Osteocyte (in vitro differentiated cells): ENCODE data around the gene ANKRD53. TPM values are rescaled to one million over a fixed set of nuclear protein-coding genes. Genes with fewer than 3 reads are reported as not detected.

Source experiments
- DNase-seq: peaks from one replicate; pipeline ENCODE4 v3.0.0; 2021; ENCODE audit warnings: mixed read lengths; ENCODE audit not compliant: unreplicated experiment; ENCODE audit errors: extremely low spot score
- H3K27ac Mint-ChIP-seq: one replicate; pipeline ENCODE4 v1.8.0; 2021; ENCODE audit warnings: mild to moderate bottlenecking, mixed read lengths; ENCODE audit not compliant: unreplicated experiment
- H3K27me3 Mint-ChIP-seq: one replicate; pipeline ENCODE4 v1.8.0; 2021; ENCODE audit warnings: mixed read lengths; ENCODE audit not compliant: unreplicated experiment
- H3K36me3 Mint-ChIP-seq: one replicate; pipeline ENCODE4 v1.8.0; 2021; ENCODE audit warnings: mixed read lengths; ENCODE audit not compliant: unreplicated experiment
- H3K4me1 Mint-ChIP-seq: one replicate; pipeline ENCODE4 v1.8.0; 2021; ENCODE audit warnings: mixed read lengths; ENCODE audit not compliant: unreplicated experiment
- H3K4me3 Mint-ChIP-seq: one replicate; pipeline ENCODE4 v1.8.0; 2021; ENCODE audit warnings: mild to moderate bottlenecking, moderate library complexity, mixed read lengths; ENCODE audit not compliant: unreplicated experiment
- H3K9me3 Mint-ChIP-seq: one replicate; pipeline ENCODE4 v1.8.0; 2021; ENCODE audit warnings: mixed read lengths; ENCODE audit not compliant: unreplicated experiment
- total RNA-seq: library from RNA; stranded (reverse); gene quantifications from 2 replicates; pipeline ENCODE4 v1.2.1, GENCODE V29; 2021
- TF ChIP-seq, protein P1 (sequence below): fragments of 200-600 bp; sonication (generic); IDR thresholded peaks from 2 replicates; pipeline ENCODE4 v1.5.0; 2021; ENCODE audit warnings: antibody characterized with exemption, mild to moderate bottlenecking, moderate library complexity

Gene ANKRD53
- total RNA-seq, 1 donor from 2014 or later: 2.7 TPM

DNA sequence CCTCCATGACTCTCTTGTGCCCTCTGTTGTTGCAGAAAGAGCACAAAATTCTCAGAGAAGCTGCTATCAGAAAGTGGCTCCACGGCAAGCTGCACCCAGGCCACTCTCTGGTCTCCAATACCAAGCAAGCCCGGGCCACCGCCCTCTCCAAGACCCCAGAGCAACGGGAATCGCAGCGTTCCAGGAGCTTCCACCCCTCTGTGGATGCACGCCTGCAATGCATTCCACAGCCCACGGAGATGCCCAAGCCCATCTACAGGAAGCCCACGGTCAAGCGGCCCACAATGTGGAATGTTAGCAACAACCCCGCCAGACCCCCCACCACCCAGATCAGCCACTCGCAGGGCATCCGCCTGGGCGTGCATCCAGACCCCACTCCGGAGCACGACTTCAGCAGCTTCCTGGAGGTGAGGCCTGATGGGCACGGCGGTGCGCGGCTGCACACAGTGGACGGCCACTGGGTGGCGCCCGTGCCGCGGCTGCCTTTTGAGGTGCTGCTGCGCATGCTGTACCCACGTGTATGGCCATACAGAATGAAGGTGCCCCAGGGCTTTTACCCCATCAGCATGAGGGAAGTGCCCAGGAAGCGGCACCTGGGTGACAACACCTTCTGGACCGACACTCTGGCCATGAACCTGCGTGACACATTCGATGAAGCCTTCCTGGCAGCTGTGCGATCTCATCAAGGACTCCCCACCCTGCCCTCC lies 6.3 kb downstream of the ANKRD53 start:
- Mint-ChIP-seq H3K27ac (no peak overlapping the region), H3K9me3 (no peaks in the 10 kb centered on the region), H3K4me3 (no peak overlapping the region), H3K27me3 (no peaks in the 10 kb centered on the region), H3K4me1 (no peaks in the 10 kb centered on the region), H3K36me3 (peaks cover 30% of the 10 kb centered on the region)
- TF ChIP-seq, protein P1, sequence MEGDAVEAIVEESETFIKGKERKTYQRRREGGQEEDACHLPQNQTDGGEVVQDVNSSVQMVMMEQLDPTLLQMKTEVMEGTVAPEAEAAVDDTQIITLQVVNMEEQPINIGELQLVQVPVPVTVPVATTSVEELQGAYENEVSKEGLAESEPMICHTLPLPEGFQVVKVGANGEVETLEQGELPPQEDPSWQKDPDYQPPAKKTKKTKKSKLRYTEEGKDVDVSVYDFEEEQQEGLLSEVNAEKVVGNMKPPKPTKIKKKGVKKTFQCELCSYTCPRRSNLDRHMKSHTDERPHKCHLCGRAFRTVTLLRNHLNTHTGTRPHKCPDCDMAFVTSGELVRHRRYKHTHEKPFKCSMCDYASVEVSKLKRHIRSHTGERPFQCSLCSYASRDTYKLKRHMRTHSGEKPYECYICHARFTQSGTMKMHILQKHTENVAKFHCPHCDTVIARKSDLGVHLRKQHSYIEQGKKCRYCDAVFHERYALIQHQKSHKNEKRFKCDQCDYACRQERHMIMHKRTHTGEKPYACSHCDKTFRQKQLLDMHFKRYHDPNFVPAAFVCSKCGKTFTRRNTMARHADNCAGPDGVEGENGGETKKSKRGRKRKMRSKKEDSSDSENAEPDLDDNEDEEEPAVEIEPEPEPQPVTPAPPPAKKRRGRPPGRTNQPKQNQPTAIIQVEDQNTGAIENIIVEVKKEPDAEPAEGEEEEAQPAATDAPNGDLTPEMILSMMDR: peak; percentile 64
- DNase-seq: peak; percentile 85

DNA sequence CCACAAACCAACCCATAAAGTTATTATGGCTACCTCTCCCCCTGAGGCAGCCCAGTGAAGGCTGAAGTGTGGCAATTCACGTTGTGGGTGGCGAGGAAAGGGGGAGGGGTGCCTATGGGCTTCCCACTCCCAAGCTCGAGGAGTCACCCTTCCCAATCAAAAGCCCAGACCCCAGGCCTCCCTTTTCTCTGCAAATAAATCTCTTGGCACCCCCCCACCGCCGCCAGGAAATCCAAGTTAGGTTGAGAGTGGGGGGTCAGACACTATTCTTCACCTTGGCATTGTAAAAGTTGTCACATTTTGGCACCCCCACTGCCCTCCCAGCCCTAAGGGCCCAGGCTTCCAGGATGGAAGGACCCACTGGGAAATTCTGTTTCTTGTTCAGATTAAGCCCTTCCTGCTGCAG lies 6.9 kb downstream of the ANKRD53 start:
- no peaks in the 10 kb centered on the region for H3K4me1 Mint-ChIP-seq
- DNase-seq: peak; percentile 76
- no peaks in the 10 kb centered on the region for H3K9me3 Mint-ChIP-seq
- no peaks in the 10 kb centered on the region for H3K27me3 Mint-ChIP-seq
- no peak overlapping the region for H3K27ac Mint-ChIP-seq
- H3K4me3 Mint-ChIP-seq: no peak overlapping the region
- peaks cover 30% of the 10 kb centered on the region for H3K36me3 Mint-ChIP-seq
- TF ChIP-seq, protein P1: no peak

DNA sequence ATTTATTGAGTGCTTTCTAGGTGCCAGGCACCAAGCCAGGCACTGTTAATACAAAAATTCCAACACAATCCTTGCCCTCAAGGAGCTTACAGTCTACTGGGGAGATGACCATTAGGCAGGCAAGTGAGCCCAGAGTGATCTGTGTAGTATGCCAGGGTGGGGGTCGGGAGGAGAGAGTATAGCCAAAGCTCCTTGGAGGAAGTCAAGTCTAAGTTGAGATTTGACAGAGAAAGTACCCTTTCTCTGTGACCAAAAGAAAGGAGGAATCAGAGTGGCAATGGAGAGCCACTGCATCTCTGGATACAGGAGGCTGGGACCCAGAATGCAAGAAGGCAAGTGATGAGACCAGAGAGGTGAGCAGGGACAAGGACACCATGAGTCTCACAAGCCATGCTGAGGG lies 7.5 kb downstream of the ANKRD53 start:
- H3K9me3 Mint-ChIP-seq: no peaks in the 10 kb centered on the region
- peaks cover 30% of the 10 kb centered on the region for H3K36me3 Mint-ChIP-seq
- peak; percentile 56 for DNase-seq
- TF ChIP-seq, protein P1: no peak
- H3K27me3 Mint-ChIP-seq: no peaks in the 10 kb centered on the region
- H3K4me1 Mint-ChIP-seq: no peaks in the 10 kb centered on the region
- H3K4me3 Mint-ChIP-seq: no peak overlapping the region
- no peak overlapping the region for H3K27ac Mint-ChIP-seq

DNA sequence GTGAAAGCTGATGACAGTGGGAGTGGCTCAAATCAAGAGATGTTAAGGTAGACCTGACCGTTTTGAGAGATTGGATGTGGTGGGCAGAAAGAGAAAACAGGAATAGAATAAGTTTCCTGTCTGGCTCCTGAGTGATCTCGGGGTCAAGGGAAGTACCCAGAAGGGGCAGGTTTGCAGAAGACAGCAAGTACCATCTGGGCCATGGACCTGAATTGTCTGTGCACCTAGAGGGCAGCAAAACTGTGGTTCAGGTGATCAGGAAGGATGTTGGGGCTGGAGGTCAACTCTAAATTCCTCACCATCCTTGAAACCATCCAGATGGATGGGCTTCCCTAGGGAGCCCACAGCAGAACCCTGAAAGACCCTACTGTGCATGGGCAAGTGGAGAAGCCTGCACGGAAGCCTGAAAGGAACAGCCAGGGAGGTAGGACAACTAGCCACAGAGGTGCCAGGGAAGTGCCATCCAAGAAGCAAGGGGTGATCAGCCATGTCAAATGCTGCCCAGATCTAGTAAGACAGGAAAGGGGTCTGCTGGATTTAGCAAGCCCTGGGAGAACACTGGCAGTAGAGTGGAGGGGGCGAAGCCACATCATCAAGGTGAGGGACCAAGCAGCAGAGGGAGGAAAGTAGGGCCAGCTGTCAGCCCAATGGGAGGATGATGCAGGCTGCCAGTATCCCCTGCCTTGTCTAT lies 8.2 kb downstream of the ANKRD53 start:
- DNase-seq: peak; percentile 54
- peaks cover 32% of the 10 kb centered on the region for H3K36me3 Mint-ChIP-seq
- TF ChIP-seq, protein P1: no peak

DNA sequence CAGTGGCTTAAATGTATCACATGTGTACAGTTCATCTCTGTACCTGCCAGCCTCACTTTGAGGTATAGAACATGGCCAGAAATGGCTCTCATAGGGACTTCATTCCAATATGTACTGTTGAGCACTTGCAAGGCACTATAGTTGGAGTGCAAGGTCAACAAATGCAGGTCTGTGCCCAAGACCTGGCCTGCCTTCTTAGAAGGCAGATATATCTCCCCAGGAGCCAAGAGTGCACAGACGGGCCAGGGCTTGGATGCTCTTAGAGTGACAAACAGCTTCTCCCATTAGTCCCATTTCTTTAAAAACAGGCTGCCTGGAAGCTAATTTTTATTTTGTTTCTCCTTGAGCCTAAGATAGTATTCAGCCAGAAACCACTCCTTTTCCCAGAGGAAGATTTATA lies 9.0 kb downstream of the ANKRD53 start:
- Mint-ChIP-seq H3K27ac (no peak overlapping the region), H3K4me1 (peaks cover 3% of the 10 kb centered on the region), H3K36me3 (peaks cover 34% of the 10 kb centered on the region), H3K9me3 (no peaks in the 10 kb centered on the region), H3K27me3 (no peaks in the 10 kb centered on the region), H3K4me3 (no peak overlapping the region)
- DNase-seq: peak; percentile 7
- TF ChIP-seq, protein P1: no peak

More for the DNA sequence above, 8.2 kb downstream of the ANKRD53 start:
- Mint-ChIP-seq H3K4me1 (peaks cover 3% of the 10 kb centered on the region), H3K27ac (no peak overlapping the region), H3K4me3 (no peak overlapping the region), H3K27me3 (no peaks in the 10 kb centered on the region), H3K9me3 (no peaks in the 10 kb centered on the region)
